NCI-H2171 treated with DMSO at 0.1 percent for 48 hours (cell line): ENCODE data around the gene ANKRD30BL.
A peak's percentile ranks its signal among the peaks of the same experiment; 100 is the strongest.
"Not testable (repeated sequence)": the region's sequence is repeated elsewhere in the genome, so short reads cannot be mapped to it uniquely, and the experiment has no call there.

Experiments
- DNase-seq: peaks from one replicate; lab custom pipeline; 2025; lab: John Stamatoyannopoulos, UW

The ANKRD30BL gene, protein sequence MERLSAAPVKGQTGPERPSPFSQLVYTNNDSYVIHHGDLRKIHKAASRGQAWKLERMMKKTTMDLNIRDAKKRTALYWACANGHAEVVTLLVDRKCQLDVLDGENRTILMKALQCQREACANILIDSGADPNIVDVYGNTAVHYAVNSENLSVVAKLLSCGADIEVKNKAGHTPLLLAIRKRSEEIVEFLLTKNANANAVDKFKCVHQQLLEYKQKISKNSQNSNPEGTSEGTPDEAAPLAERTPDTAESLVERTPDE

DNA sequence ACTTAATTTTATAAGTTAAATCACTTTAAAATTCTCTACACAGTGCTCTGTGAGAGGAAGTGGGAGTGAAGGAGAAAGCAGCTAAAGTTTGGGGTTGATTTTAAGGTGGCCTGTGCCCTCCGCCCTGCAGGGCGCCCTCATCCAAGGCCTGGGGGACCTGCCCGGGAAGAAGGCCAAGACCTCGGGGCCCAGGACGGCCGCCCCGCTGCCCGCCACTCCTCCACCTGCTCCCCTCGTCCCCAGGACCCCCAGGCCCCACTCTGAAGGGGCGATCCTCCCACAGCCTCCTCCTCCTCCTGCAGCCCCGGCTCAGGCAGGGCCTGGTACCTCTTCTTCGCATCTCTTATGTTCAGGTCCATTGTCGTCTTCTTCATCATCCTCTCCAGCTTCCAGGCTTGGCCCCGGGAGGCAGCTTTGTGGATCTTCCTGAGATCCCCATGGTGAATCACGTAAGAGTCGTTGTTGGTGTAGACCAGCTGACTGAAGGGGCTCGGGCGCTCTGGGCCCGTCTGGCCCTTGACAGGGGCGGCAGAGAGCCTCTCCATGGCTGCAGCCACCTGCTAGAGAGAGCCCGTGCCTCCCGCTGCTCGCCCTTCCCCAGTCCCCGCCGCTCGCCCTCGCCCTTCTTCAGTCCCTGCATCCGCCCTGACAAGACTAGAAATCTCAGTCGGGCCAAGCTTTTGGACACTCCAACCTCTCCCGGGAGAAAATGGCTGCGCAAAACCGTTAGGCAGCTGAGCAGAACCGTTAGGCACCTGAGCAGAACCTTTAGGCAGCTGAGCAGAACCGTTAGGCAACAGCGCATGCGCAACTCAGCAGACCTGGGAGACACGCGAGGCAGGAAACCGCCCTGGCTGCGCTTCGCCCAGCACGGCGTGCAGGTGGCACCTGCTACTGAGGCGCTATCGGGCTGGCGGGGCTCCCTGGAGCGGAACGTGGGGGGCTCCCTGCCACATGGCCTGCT lies at the start of gene ANKRD30BL:
Gene ANKRD30BL, minus strand, starts transcription at position 792 of the 964 bp plus-strand sequence. Its CDS starts 247 bp downstream, at position 545.
- DNase-seq = not testable (repeated sequence)

DNA sequence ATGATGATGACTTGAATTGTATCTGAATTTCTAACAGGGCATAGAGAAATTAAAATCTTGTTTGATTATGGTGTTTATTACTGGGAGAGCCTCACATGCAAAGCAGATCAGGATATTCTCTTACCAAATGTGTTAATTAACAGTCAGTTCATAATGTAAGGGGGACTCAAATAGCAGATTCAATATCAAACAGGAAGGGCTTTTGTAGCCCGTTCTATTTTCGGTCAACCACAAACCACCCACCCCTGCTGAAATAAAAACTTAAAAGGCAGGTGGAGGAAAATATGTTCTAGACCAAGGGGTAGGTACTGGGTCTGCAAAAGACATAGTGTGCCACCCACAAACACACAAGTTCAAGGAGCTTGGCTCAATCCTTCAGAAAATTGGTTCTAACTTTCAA lies 41.1 kb upstream of the ANKRD30BL start:
- not testable (repeated sequence) for DNase-seq

DNA sequence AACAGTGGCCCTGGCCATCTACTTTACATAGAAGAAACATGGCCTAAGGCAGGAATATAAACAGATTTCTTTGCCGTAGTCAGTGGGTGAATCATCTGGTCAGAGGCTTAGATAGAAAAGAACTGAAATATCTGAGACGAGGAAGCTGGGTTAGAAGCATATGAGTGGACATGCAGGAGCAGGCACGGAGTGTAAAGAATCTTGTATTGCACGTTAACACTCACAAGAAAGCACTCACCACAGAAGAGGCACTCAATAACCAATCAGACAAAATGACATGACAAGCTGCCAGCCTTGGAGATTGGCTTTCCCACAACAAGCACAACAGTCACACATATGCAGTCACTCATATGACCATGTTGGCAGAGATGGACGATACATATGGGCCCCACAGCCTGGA lies 31.1 kb upstream of the ANKRD30BL start:
- not testable (repeated sequence) for DNase-seq

DNA sequence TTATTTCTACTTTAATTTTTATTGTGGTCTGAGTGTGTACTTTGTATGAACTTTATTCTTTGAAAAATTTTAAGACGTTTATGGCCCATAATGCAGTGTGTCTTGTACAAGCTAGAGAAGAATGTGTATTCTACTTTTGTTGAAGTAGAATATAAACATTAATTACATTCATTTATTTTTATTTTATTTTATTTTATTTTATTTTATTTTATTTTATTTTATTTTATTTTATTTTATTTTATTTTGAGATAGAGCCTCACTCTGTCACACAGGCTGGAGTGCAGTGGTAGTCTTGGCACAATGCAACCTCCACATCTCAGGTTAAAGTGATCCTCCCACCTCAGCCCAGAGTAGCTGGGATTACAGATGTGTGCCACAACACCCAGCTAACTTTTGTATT lies 5.3 kb upstream of the ANKRD30BL start:
- not testable (repeated sequence) for DNase-seq

DNA sequence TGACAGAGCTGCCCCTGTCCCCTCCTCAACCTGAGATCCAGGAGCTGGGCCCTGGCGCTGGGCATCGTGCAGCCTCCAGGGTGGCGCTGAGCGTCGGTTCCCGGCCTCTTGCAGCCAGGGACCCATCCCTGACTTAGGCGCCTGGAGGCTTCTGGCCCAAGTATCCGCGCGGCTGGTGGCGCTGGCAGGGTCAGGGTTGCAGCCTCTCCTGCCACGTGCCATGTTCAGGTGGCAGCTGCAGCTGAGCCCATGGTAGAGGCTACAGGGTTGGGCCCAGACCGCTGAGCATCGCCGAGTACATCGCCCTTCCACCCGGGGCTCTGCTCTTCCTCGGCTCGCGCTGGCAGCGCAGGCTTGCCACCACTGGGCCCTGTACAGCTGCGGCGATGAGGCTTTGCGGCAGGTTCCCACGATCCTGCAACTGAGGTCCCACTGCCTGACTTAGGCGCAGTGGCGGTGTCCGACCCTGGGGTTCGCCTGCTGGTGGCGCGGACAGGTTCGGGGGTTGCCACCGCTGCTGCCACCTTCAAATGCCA lies 441 bp upstream of the ANKRD30BL start:
- DNase-seq = not testable (repeated sequence)

DNA sequence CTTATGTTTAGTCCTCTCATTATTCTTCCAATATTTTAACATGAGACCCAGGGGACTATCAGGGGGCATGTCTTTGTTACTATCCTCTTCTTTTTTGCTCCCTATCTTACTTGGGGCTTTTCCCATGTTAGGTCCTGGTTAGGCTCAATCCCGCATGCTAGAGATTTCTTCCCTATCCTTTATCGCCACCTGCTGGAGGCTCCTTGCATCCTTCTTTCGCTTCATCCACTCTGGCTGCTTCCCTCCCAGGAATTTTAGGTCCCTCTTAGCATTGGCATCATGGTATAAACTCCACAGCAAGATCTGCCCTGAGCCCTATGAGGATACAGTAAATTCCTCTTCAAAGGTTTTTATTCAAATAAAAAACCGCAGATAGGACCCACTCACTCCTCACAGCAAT lies 15.0 kb downstream of the ANKRD30BL start:
- peak; percentile 39 for DNase-seq
